Left kidney (tissue), 2 donors: Measurements from ENCODE around the gene DLK1. TPM values are rescaled to one million over a fixed set of nuclear protein-coding genes. Genes with fewer than 3 reads are reported as not detected.

Experiments used
- DNase-seq: peaks from one replicate; pipeline ENCODE4 v3.0.0-alpha.2; 2013
- polyA plus RNA-seq: library from polyadenylated mRNA; unstranded; fragments of 120-200 nt; gene quantifications from one replicate; pipeline ENCODE4 v1.2.1, GENCODE V29; 2013; ENCODE audit not compliant: insufficient read length

The DLK1 gene
- polyA plus RNA-seq, 1 donor: 10.8 TPM

- no peak for DNase-seq
Measured at GRCh38 chr14:100776681-100777365, 50.1 kb downstream of the DLK1 start.

GRCh38 chr14:100777366-100777817, 50.7 kb downstream of the DLK1 start:
- DNase-seq: no peak

- no peak for DNase-seq
Measured at GRCh38 chr14:100777818-100778525, 51.3 kb downstream of the DLK1 start.

- no peak for DNase-seq
Measured at GRCh38 chr14:100778526-100778882, 51.8 kb downstream of the DLK1 start.

GRCh38 chr14:100778951-100779690, 52.4 kb downstream of the DLK1 start:
- no peak for DNase-seq

DNA sequence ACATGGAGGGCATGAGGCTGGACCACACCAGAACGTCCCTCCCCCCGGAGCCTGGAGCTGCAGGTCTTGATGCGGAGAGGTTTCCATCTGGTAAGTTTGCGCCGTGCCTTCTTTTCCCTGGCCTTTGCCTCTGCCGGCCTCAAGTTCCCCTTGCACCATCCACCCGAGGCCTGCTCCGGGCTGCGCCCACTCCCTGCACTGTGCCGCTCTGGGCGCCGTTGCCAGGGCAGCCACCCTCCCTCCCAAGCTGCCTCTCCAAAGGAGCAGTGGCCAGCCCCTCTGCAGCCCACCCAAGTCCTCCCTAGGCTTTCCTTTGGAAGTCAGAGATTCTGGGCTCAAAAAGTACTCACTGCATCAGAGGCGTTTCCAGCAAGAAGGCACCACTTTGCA, 53.0 kb downstream of the DLK1 start:
- no peak for DNase-seq

GRCh38 chr14:100780246-100780645, 53.6 kb downstream of the DLK1 start:
- DNase-seq: no peak

DNA sequence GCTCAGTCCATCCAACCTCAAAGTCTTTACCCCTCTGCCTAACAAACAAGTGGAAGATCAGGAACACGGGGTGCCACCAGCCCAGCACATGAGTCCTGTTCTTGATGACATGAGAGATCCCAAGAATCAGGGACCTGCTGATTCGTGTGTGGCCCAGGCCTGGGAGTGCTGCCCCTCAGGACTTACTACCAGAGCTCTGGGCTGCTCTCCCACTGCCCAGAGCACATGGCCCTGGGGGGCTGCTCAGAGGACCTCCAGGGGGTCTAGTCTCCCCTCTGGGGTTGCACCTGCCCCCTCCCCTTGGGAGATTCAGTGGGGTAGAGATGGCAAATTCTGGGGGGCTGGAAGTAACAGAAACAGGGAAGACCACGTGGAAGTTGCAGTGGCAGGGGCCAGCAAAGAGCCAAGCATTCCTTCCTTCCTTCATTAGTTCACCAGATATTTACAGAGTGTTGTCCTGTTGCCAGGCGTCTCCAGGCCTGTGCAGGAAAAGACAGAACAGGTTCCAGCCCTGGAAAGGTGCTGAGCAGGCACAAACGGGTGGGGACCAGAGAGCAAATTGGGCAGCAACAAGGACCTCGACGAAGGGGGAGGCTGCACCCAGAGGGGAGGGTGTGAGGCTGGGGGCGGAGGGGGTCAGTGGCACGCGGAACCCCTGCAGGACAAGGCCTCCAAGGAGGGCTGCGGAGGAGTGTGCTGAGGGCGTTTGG, 54.1 kb downstream of the DLK1 start:
- DNase-seq: no peak

DNA sequence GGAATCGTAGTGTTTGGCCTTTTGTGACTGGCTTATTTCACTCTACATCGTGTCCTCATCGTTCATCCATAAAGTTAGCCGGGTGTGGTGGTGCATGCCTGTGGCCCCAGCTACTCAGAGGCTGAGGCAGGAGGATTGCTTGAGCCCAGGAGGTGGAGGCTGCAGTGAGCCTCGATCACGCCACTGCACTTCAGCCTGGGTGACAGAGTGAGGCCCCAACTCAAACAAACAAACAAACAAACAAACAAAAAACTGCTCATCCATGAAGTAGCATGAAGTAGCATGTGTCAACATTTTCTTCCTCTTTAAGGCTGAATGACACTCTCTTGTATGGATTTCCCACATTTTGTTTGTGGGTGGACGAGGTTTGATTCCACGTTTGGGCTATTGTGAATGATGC, 55.3 kb downstream of the DLK1 start:
- no peak for DNase-seq

- DNase-seq: no peak
Measured at GRCh38 chr14:100782516-100783320, 56.0 kb downstream of the DLK1 start.

- DNase-seq: no peak
Measured at GRCh38 chr14:100783630-100784370, 57.1 kb downstream of the DLK1 start.

GRCh38 chr14:100784523-100785337, 58.0 kb downstream of the DLK1 start:
- no peak for DNase-seq

DNA sequence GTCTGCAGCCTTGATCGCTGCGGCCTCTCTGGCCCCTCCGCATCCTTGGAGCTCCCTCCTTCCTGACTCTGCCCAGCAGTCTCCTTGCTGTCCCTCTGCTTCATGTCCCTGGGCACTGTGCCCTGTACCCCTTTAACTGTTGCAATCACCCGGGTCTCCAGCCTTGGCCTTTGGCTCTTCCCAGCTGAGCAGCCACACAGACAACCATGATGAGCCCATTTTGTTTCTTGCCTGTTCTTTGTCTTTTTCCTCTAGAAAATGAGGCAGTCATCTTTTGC, 58.6 kb downstream of the DLK1 start:
- no peak for DNase-seq

DNA sequence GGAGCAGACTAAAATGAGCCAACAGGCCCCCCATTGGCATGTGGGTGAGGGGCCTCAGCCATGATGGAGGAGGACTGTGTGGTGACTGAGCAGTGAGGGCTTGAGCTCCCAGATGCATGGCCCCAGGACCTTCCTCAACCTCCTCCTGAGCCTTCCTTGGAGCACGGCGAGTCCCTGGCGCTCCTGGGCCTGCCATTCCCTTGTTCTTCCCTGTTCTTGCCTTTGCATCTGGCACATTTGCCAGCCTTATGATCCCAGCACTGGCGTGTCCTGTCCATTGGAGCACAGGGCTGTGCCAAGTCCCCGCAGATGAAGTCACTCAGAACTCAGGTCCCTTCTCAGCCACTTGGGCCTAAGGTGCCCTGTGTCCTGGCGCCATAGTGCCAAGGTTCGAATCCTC, 58.9 kb downstream of the DLK1 start:
- DNase-seq: no peak

- no peak for DNase-seq
Measured at GRCh38 chr14:100786131-100786530, 59.4 kb downstream of the DLK1 start.

DNA sequence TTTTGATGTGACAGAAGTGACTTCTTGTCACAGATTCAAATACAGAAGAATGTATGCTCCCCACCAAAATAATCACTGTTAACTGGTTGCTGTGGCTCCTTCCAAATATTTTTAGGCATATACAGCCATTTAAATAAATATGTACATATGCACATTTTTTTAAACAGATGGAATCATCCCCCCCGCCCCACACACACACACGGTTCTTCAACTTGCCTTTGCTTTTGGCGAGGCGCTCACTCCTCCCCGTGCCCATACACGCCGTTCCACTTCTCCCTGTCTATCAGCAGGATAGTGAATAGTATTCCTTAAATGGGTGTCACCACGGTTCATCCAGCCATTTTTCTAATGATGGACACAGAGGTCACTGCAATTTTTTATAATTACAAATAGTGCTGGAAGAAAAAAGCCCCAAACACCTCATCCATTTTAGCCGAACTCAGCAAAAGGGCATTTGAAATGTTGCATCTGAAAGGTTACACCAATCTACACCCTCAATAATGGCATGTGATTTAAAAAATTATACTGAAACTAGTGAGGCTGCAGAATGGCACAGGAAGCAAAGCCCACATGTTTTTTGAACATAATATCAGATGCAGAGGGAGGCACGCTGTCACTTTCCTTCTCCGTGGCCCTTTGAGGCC, 60.0 kb downstream of the DLK1 start:
- no peak for DNase-seq

- DNase-seq: no peak
Measured at GRCh38 chr14:100787659-100788058, 61.0 kb downstream of the DLK1 start.
